T-cell (primary cell): ENCODE results near the gene FIS1. TPM values are rescaled to one million over a fixed set of nuclear protein-coding genes. Genes with fewer than 3 reads are reported as not detected.

Source experiments
- ATAC-seq, 4 experiments: fragments of 200-7000 bp in 3 of 4; fragments of 150-1000 bp in 1 of 4; cut with Tn5 transposase; replicated peaks in 1 of 4; 1 replicate in 3 of 4; 2 replicates in 1 of 4; pipeline ENCODE4 v1.10.0; 2021; ENCODE audit warnings: moderate library complexity in 3 of 4, mild to moderate bottlenecking in 2 of 4, moderate number of reproducible peaks in 1 of 4
- CTCF ChIA-PET, 2 donors: fragments of 300-600 bp; sonication (Branson Sonifier 250); formaldehyde crosslinking; loops; one replicate each; lab custom pipeline; 2022; ENCODE audit warnings: antibody characterized with exemption in 2 of 2; lab: Charles Lee
- POLR2A ChIA-PET, 2 donors: fragments of 300-600 bp; sonication (Branson Sonifier 250); formaldehyde crosslinking; loops; one replicate each; lab custom pipeline; 2022; ENCODE audit warnings: antibody characterized with exemption in 2 of 2; lab: Charles Lee
- DNase-seq, 35 experiments: peaks; one replicate each; pipeline versions ENCODE4 v3.0.0 to v3.0.0-alpha.2; 2013 to 2023
- H3K27ac ChIP-seq: one replicate; pipeline ENCODE4 v1.5.1; 2013; ENCODE audit warnings: low read length
- H3K27me3 ChIP-seq, 2 experiments: replicated peaks in 1 of 2; 1 replicate in 1 of 2; 2 replicates in 1 of 2; pipeline versions ENCODE4 v1.6.1 to v1.7.0; 2013; ENCODE audit warnings: low read length in 1 of 2, mixed read lengths in 1 of 2; ENCODE audit not compliant: control insufficient read depth in 2 of 2, insufficient read depth in 2 of 2; ENCODE audit errors: extremely low read depth in 1 of 2
- H3K36me3 ChIP-seq, 2 donors: 1 replicate in 1 of 2; 2 replicates in 1 of 2; pipeline versions ENCODE4 v1.6.1 to v1.7.0; 2013; ENCODE audit warnings: low read length in 1 of 2; ENCODE audit not compliant: control insufficient read depth in 2 of 2, insufficient read depth in 1 of 2; ENCODE audit errors: extremely low read depth in 1 of 2
- H3K4me1 ChIP-seq, 2 experiments: 1 replicate in 1 of 2; 2 replicates in 1 of 2; pipeline versions ENCODE4 v1.6.1 to v1.7.0; 2013; ENCODE audit warnings: low read length in 2 of 2, mixed read lengths in 1 of 2; ENCODE audit not compliant: insufficient read depth in 2 of 2, control insufficient read depth in 1 of 2; ENCODE audit errors: extremely low read depth in 1 of 2
- H3K4me3 ChIP-seq, 2 donors: 1 replicate in 1 of 2; 2 replicates in 1 of 2; pipeline versions ENCODE4 v1.5.1 to v1.7.0; 2013; ENCODE audit warnings: mild to moderate bottlenecking in 2 of 2, low read length in 1 of 2, moderate library complexity in 1 of 2; ENCODE audit not compliant: control insufficient read depth in 1 of 2; ENCODE audit errors: extremely low read depth in 1 of 2
- H3K9me3 ChIP-seq: 2 replicates; pipeline ENCODE4 v1.7.0; 2013
- H3K27ac Mint-ChIP-seq, 2 donors: one replicate each; pipeline ENCODE4 v1.8.0; 2020 to 2021; ENCODE audit warnings: mild to moderate bottlenecking in 2 of 2, mixed read lengths in 2 of 2
- H3K27me3 Mint-ChIP-seq, 2 donors: one replicate each; pipeline ENCODE4 v1.8.0; 2021 to 2022; ENCODE audit warnings: mixed read lengths in 2 of 2
- H3K36me3 Mint-ChIP-seq: one replicate; pipeline ENCODE4 v1.8.0; 2021; ENCODE audit warnings: mixed read lengths
- H3K4me1 Mint-ChIP-seq, 3 donors: one replicate each; pipeline ENCODE4 v1.8.0; 2020 to 2022; ENCODE audit warnings: mixed read lengths in 3 of 3, mild to moderate bottlenecking in 1 of 3
- H3K4me3 Mint-ChIP-seq, 3 donors: one replicate each; pipeline ENCODE4 v1.8.0; 2020 to 2022; ENCODE audit warnings: mild to moderate bottlenecking in 3 of 3, mixed read lengths in 3 of 3, moderate library complexity in 3 of 3
- H3K9me3 Mint-ChIP-seq, 3 donors: one replicate each; pipeline ENCODE4 v1.8.0; 2020 to 2022; ENCODE audit warnings: mixed read lengths in 3 of 3
- WGBS: methylation state at CpG from one replicate; pipeline ENCODE4 v1.1.5; 2013; ENCODE audit warnings: missing lambda C conversion rate; ENCODE audit not compliant: insufficient coverage; 5-methylcytosine and 5-hydroxymethylcytosine counted together
- total RNA-seq, 35 experiments: library from RNA in 6 of 35; stranded (reverse) in 6 of 35; fragments of 120-200 nt in 1 of 35; gene quantifications; one replicate each; pipeline versions ENCODE4 v1.2.1 to v1.2.4 and lab custom pipeline; 2013 to 2026

FIS1 gene
- total RNA-seq, 5 donors from 2014 or later (not counting 1 experiment from before 2014, with no cell fraction given) = 99.3 to 136 (median 125) TPM

DNA sequence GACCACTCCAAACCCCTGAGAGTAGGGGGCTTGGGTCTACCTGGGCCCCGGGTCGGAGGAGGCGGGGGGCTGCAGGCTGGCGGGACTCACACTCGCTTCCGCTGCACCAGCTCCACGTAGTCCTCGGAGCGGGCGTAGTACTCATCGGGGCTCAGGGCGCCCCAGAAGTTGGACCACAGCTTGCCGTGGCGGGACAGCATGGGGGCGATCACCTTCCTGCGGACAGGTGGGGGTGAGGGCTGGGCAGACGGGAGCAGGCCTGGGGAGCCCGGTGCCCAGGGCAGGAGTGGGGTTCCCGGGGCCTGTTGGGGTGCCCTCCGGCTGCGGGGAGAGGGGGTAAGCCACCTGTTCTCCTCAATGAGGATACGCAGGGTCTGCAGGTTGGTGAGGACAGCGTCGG is 33.4 kb downstream of the FIS1 start:
- H3K27ac ChIP-seq = no peak overlapping the region
- Mint-ChIP-seq H3K27ac (no peak overlapping the region), H3K9me3 (no peaks in the 10 kb centered on the region), H3K27me3 (no peaks in the 10 kb centered on the region), H3K36me3 (peaks cover 17% of the 10 kb centered on the region), H3K4me3 (no peak overlapping the region), H3K4me1 (peaks cover 4 to 10% (median 9%) of the 10 kb centered on the region in 3 donors)
- CTCF ChIA-PET = no interaction called here
- H3K4me3 ChIP-seq = no peak overlapping the region
- POLR2A ChIA-PET = no interaction called here
- peaks cover 18 to 27% of the 10 kb centered on the region in 2 donors for H3K36me3 ChIP-seq
- DNase-seq (no peak), ATAC-seq (no peak)
- no peaks in the 10 kb centered on the region for H3K9me3 ChIP-seq
- 95% methylated on average over 22 of the region's 24 CpGs for WGBS
- no peaks in the 10 kb centered on the region for H3K27me3 ChIP-seq
- H3K4me1 ChIP-seq = peaks cover 0 to 9% of the 10 kb centered on the region in 2 experiments

GRCh38 chr7:101210143-101210542 is 34.7 kb downstream of the FIS1 start:
- Histone ChIP-seq H3K9me3 (no peaks in the 10 kb centered on the region), H3K27ac (no peak overlapping the region), H3K36me3 (peaks cover 25% of the 10 kb centered on the region in 2 donors), H3K27me3 (no peaks in the 10 kb centered on the region), H3K4me1 (peaks cover 0 to 2% of the 10 kb centered on the region in 2 experiments), H3K4me3 (no peak overlapping the region)
- CTCF ChIA-PET = interaction anchor here in 1 of 2 donors (0.6 kb wide), 1 partner anchor 54 kb away, joined by 3 read pairs; no protein-coding TSS in a partner anchor
- POLR2A ChIA-PET = no interaction called here
- Mint-ChIP-seq H3K27me3 (no peaks in the 10 kb centered on the region), H3K4me1 (no peaks in the 10 kb centered on the region), H3K9me3 (no peaks in the 10 kb centered on the region), H3K4me3 (no peak overlapping the region), H3K36me3 (peaks cover 24% of the 10 kb centered on the region), H3K27ac (no peak overlapping the region)
- 97% methylated on average over 6 of the region's 19 CpGs for WGBS
- DNase-seq (no peak), ATAC-seq (no peak)

DNA sequence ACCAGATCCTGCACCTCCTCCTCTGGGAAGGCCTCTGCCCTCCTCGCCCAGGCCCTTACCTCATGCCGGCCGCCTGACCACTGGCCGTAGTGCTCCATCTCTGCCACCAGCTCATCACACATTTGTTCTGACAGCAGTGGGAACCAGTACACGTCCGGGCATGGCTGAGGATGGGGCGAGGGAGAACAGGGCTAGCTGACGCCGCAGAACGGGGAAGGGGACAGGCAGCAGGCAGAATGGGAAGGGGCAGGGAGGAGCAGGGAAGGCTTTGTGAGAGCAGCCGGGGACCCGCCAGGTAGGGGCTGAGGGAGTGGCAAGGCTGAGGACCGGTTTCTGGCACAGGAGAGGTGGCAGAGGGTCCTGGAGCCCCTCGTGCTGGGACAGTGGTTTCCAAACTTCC is 36.1 kb downstream of the FIS1 start:
- Histone ChIP-seq H3K4me1 (peaks cover 0 to 5% of the 10 kb centered on the region in 2 experiments), H3K27me3 (peaks cover 0 to 1% of the 10 kb centered on the region in 2 experiments), H3K4me3 (no peak overlapping the region), H3K27ac (no peak overlapping the region), H3K36me3 (peaks cover 20 to 21% of the 10 kb centered on the region in 2 donors), H3K9me3 (no peaks in the 10 kb centered on the region)
- no peak for ATAC-seq
- POLR2A ChIA-PET = no interaction called here
- no peaks in the 10 kb centered on the region for H3K9me3 Mint-ChIP-seq
- peaks cover 0 to 5% (median 5%) of the 10 kb centered on the region in 3 donors for H3K4me1 Mint-ChIP-seq
- no peak for DNase-seq
- peaks cover 3% of the 10 kb centered on the region in 2 donors for H3K27me3 Mint-ChIP-seq
- peaks cover 24% of the 10 kb centered on the region for H3K36me3 Mint-ChIP-seq
- no peak overlapping the region for H3K4me3 Mint-ChIP-seq
- 90% methylated on average over 8 of the region's 14 CpGs for WGBS
- CTCF ChIA-PET = no interaction called here
- H3K27ac Mint-ChIP-seq = no peak overlapping the region

DNA sequence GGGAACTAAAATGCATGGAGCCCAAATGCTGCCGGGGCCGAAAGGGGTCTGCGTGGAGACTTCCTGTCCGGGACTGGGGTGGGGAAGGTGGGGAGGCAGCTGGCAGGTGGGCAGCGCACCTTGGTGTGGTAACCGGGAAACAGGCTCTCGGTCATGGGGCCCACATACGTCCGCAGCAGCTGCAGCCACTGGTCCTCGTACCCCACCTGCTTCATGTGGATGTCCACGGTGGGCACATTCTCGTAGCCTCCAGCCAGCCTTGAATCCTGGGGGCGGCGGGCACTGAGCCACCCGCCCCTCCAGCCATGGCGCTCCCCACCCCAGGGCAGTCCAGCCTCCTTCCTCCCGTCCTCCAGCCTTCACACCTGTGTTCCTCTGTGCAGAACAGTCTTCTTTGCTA is 37.4 kb downstream of the FIS1 start:
- peaks cover 17 to 21% of the 10 kb centered on the region in 2 donors for H3K36me3 ChIP-seq
- peaks cover 2 to 15% of the 10 kb centered on the region in 2 experiments for H3K27me3 ChIP-seq
- WGBS = 93% methylated on average over 15 of the region's 17 CpGs
- Mint-ChIP-seq H3K4me1 (peaks cover 7 to 12% (median 8%) of the 10 kb centered on the region in 3 donors), H3K36me3 (peaks cover 24% of the 10 kb centered on the region), H3K27ac (no peak overlapping the region), H3K4me3 (no peak overlapping the region), H3K27me3 (peaks cover 11 to 12% of the 10 kb centered on the region in 2 donors), H3K9me3 (no peaks in the 10 kb centered on the region)
- ATAC-seq = no peak
- H3K4me1 ChIP-seq = peaks cover 0 to 12% of the 10 kb centered on the region in 2 experiments
- CTCF ChIA-PET = no interaction called here
- DNase-seq = no peak
- no peak overlapping the region for H3K4me3 ChIP-seq
- POLR2A ChIA-PET = no interaction called here
- H3K27ac ChIP-seq = no peak overlapping the region
- H3K9me3 ChIP-seq = no peaks in the 10 kb centered on the region

- peaks cover 2 to 23% of the 10 kb centered on the region in 2 experiments for H3K27me3 ChIP-seq
- H3K4me3 Mint-ChIP-seq = no peak overlapping the region
- 75% methylated on average over 14 of the region's 19 CpGs for WGBS
- peaks cover 12 to 14% of the 10 kb centered on the region in 2 donors for H3K27me3 Mint-ChIP-seq
- H3K4me1 ChIP-seq = peaks cover 0 to 20% of the 10 kb centered on the region in 2 experiments
- ATAC-seq (no peak), DNase-seq (no peak)
- ChIA-PET CTCF (no interaction called here), POLR2A (no interaction called here)
- H3K36me3 ChIP-seq = peaks cover 13 to 21% of the 10 kb centered on the region in 2 donors
- H3K4me3 ChIP-seq = no peak overlapping the region
- H3K9me3 ChIP-seq = no peaks in the 10 kb centered on the region
- no peak overlapping the region for H3K27ac ChIP-seq
- peaks cover 8 to 12% (median 9%) of the 10 kb centered on the region in 3 donors for H3K4me1 Mint-ChIP-seq
- no peak overlapping the region for H3K27ac Mint-ChIP-seq
- H3K9me3 Mint-ChIP-seq = no peaks in the 10 kb centered on the region
- peaks cover 24% of the 10 kb centered on the region for H3K36me3 Mint-ChIP-seq
Measured at GRCh38 chr7:101206665-101207042, 38.2 kb downstream of the FIS1 start.

- H3K9me3 Mint-ChIP-seq = no peaks in the 10 kb centered on the region
Measured at GRCh38 chr7:101205901-101206664, 38.8 kb downstream of the FIS1 start.

More at GRCh38 chr7:101205901-101206664, 38.8 kb downstream of the FIS1 start:
- peaks cover 7 to 21% of the 10 kb centered on the region in 2 donors for H3K36me3 ChIP-seq
- Mint-ChIP-seq H3K27ac (no peak overlapping the region), H3K4me3 (no peak overlapping the region), H3K27me3 (peaks cover 14 to 18% of the 10 kb centered on the region in 2 donors), H3K4me1 (peaks cover 10 to 14% (median 12%) of the 10 kb centered on the region in 3 donors), H3K36me3 (peaks cover 24% of the 10 kb centered on the region)
- ChIA-PET CTCF (interaction anchor here in 1 of 2 donors (2.0 kb wide), 1 partner anchor 76 kb away, joined by 4 read pairs; no protein-coding TSS in a partner anchor), POLR2A (no interaction called here)
- no peak overlapping the region for H3K27ac ChIP-seq
- 90% methylated on average over 19 of the region's 32 CpGs for WGBS
- DNase-seq (no peak), ATAC-seq (no peak)
- no peak overlapping the region for H3K4me3 ChIP-seq
- peaks cover 0 to 24% of the 10 kb centered on the region in 2 experiments for H3K4me1 ChIP-seq
- H3K9me3 ChIP-seq = no peaks in the 10 kb centered on the region
- H3K27me3 ChIP-seq = peaks cover 2 to 28% of the 10 kb centered on the region in 2 experiments
